Stomach (tissue), 9 donors: ENCODE data around the gene SIX1. TPM values are rescaled to one million over a fixed set of nuclear protein-coding genes. Genes with fewer than 3 reads are reported as not detected.
A peak's percentile ranks its signal among the peaks of the same experiment; 100 is the strongest.

Experiments
- DNase-seq, 2 donors: peaks; one replicate each; pipeline versions ENCODE4 v3.0.0 to v3.0.0-alpha.2; 2013 to 2019
- H3K27ac ChIP-seq, 5 donors: fragments of 200-600 bp in 4 of 5; sonication (generic) in 4 of 5; one replicate each; pipeline ENCODE4 v1.5.1; 2013 to 2019; ENCODE audit warnings: mild to moderate bottlenecking in 1 of 5, moderate library complexity in 1 of 5
- H3K27me3 ChIP-seq, 3 donors: fragments of 200-600 bp; sonication (generic); one replicate each; pipeline ENCODE4 v1.5.1; 2017 to 2019; ENCODE audit warnings: mixed run types in 1 of 3
- H3K36me3 ChIP-seq, 4 donors: fragments of 200-600 bp; sonication (generic); 1 replicate in 3 of 4; 2 replicates in 1 of 4; pipeline ENCODE4 v1.5.1; 2016 to 2019
- H3K4me1 ChIP-seq, 4 donors: fragments of 200-600 bp; sonication (generic); one replicate each; pipeline ENCODE4 v1.5.1; 2016 to 2019
- H3K4me3 ChIP-seq, 4 donors: fragments of 200-600 bp; sonication (generic) in 3 of 4; one replicate each; pipeline ENCODE4 v1.5.1; 2016 to 2019; ENCODE audit warnings: mild to moderate bottlenecking in 1 of 4
- H3K9me3 ChIP-seq, 4 donors: fragments of 200-600 bp; sonication (generic); one replicate each; pipeline ENCODE4 v1.5.1; 2016 to 2019
- EP300 ChIP-seq: sonication (generic); formaldehyde crosslinking; IDR thresholded peaks from one replicate; pipeline ENCODE4 v1.6.1; 2017; ENCODE audit warnings: antibody characterized with exemption
- POLR2A ChIP-seq, 4 donors: fragments of 450-650 bp; IDR thresholded peaks; one replicate each; pipeline ENCODE4 v1.6.1; 2016; ENCODE audit warnings: antibody characterized with exemption in 4 of 4, control low read depth in 2 of 4, mild to moderate bottlenecking in 1 of 4, moderate library complexity in 1 of 4
- POLR2AphosphoS5 ChIP-seq, 3 donors: sonication (generic); formaldehyde crosslinking; IDR thresholded peaks; one replicate each; pipeline ENCODE4 v1.6.1; 2016; ENCODE audit warnings: antibody characterized with exemption in 3 of 3
- WGBS, 5 donors: extraction: QIAGEN DNeasy Blood & Tissue Kit in 3 of 5; methylation state at CpG; one replicate each; pipeline versions ENCODE4 v1.1.5 to v1.1.7; 2013 to 2018; 5-methylcytosine and 5-hydroxymethylcytosine counted together
- intact Hi-C: fragments of 100-400 bp; cut with DNase I; formaldehyde crosslinking; loops from one replicate; pipeline ENCODE4 v1.15.1; 2023; ENCODE audit warnings: low total_unique reads
- polyA plus RNA-seq, 3 donors: library from polyadenylated mRNA; stranded (reverse); fragments of 200-250 nt; gene quantifications; one replicate each; pipeline ENCODE4 v1.2.3, GENCODE V29; 2013
- total RNA-seq, 5 donors: library from RNA; depleted of rRNA; stranded (reverse); fragments of >200 nt; gene quantifications; one replicate each; pipeline versions ENCODE4 v1.1.0 to v1.2.3, GENCODE V29; 2014 to 2016
- TF ChIP-seq, protein P1 (sequence below), 7 experiments: fragments of 450-650 bp in 4 of 7; fragments of 200-600 bp in 3 of 7; sonication (generic) in 3 of 7; IDR thresholded peaks; one replicate each; pipeline ENCODE4 v1.5.1; 2016 to 2019; ENCODE audit warnings: antibody characterized with exemption in 7 of 7, control low read depth in 2 of 7, mild to moderate bottlenecking in 1 of 7
- donor health status: healthy with polysubstance abuse.
- donor health status: Bipolar disorder and iron deficiency.
- donor health status: healthy.

The SIX1 gene
- total and polyA plus RNA-seq, 8 donors, result 0.19 to 8.0 (median 0.67) TPM; not detected in 4

GRCh38 chr14:60618241-60618640 is 31.0 kb downstream of the SIX1 start:
- TF ChIP-seq POLR2A (IDR thresholded peaks at IDR 0.05) (no peak), EP300 (no peak), POLR2AphosphoS5 (IDR thresholded peaks at IDR 0.05) (peak in 1 of 3 donors; percentile 30)
- TF ChIP-seq, protein P1, sequence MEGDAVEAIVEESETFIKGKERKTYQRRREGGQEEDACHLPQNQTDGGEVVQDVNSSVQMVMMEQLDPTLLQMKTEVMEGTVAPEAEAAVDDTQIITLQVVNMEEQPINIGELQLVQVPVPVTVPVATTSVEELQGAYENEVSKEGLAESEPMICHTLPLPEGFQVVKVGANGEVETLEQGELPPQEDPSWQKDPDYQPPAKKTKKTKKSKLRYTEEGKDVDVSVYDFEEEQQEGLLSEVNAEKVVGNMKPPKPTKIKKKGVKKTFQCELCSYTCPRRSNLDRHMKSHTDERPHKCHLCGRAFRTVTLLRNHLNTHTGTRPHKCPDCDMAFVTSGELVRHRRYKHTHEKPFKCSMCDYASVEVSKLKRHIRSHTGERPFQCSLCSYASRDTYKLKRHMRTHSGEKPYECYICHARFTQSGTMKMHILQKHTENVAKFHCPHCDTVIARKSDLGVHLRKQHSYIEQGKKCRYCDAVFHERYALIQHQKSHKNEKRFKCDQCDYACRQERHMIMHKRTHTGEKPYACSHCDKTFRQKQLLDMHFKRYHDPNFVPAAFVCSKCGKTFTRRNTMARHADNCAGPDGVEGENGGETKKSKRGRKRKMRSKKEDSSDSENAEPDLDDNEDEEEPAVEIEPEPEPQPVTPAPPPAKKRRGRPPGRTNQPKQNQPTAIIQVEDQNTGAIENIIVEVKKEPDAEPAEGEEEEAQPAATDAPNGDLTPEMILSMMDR (IDR thresholded peaks at IDR 0.05), result no peak
- peaks cover 6 to 41% (median 16%) of the 10 kb centered on the region in 4 donors for H3K4me1 ChIP-seq
- peak overlapping the region; percentile 8 to 69 (median 61) for H3K27ac ChIP-seq
- no peaks in the 10 kb centered on the region for H3K9me3 ChIP-seq
- H3K36me3 ChIP-seq, result no peaks in the 10 kb centered on the region
- no peaks in the 10 kb centered on the region for H3K27me3 ChIP-seq
- DNase-seq, result peak; percentile 29 to 51
- intact Hi-C loops, result no loop called here
- WGBS, 5 donors, result 17 to 44% (median 25%) methylated on average over 2 of the region's 2 CpGs
- H3K4me3 ChIP-seq, result no peak overlapping the region

GRCh38 chr14:60616461-60616959 is 32.8 kb downstream of the SIX1 start:
- Histone ChIP-seq H3K36me3 (no peaks in the 10 kb centered on the region), H3K4me1 (peaks cover 6 to 29% (median 6%) of the 10 kb centered on the region in 4 donors), H3K9me3 (peaks cover 0 to under 1% (median under 1%) of the 10 kb centered on the region in 4 donors), H3K27ac (peak overlapping the region; percentile 16 to 69 (median 56)), H3K4me3 (no peak overlapping the region), H3K27me3 (no peaks in the 10 kb centered on the region)
- DNase-seq, result peak in 1 of 2 donors; percentile 30
- intact Hi-C loops, result no loop called here
- TF ChIP-seq POLR2A (IDR thresholded peaks at IDR 0.05), result no peak
- WGBS, 5 donors, result 23 to 44% (median 29%) methylated on average over 10 to 11 of the region's 11 CpGs

GRCh38 chr14:60602291-60602690 is 47.0 kb downstream of the SIX1 start:
- Histone ChIP-seq H3K4me1 (peaks cover 0 to 7% (median 0%) of the 10 kb centered on the region in 4 donors), H3K9me3 (no peaks in the 10 kb centered on the region), H3K36me3 (no peaks in the 10 kb centered on the region), H3K27me3 (no peaks in the 10 kb centered on the region), H3K4me3 (no peak overlapping the region), H3K27ac (no peak overlapping the region)
- peak in 1 of 2 donors; percentile 38 for DNase-seq
- intact Hi-C loops, result no loop called here
- TF ChIP-seq EP300 (no peak), POLR2AphosphoS5 (IDR thresholded peaks at IDR 0.05) (no peak), POLR2A (IDR thresholded peaks at IDR 0.05) (no peak)
- TF ChIP-seq, protein P1 (IDR thresholded peaks at IDR 0.05), result no peak

DNA sequence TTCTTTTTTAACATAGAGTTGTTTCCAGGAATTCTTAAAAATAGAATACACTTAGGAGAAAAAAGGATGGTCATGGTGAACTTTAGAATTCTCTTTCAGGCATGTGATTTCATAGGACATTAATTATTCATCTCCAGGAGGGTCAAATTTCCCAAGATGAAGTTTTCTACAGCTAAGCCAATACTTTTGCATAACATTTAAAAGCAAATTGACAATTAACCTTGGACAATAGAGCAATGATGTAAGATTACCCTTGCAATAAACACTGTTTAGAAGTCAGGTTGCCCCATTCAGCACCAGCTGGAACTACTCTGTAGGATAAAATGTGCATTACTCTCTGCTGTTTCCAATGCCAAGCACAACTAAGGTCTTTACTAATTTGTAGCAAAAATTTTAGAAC is 49.5 kb downstream of the SIX1 start:
- no peaks in the 10 kb centered on the region for H3K9me3 ChIP-seq
- TF ChIP-seq, protein P1 (IDR thresholded peaks at IDR 0.05), result no peak
- TF ChIP-seq POLR2AphosphoS5 (IDR thresholded peaks at IDR 0.05) (no peak), EP300 (no peak), POLR2A (IDR thresholded peaks at IDR 0.05) (no peak)
- no peak for DNase-seq
- no peak overlapping the region for H3K4me3 ChIP-seq
- peaks cover 0 to 19% (median 0%) of the 10 kb centered on the region in 4 donors for H3K4me1 ChIP-seq
- no peak overlapping the region for H3K27ac ChIP-seq
- intact Hi-C loops, result no loop called here
- no peaks in the 10 kb centered on the region for H3K27me3 ChIP-seq
- H3K36me3 ChIP-seq, result no peaks in the 10 kb centered on the region

DNA sequence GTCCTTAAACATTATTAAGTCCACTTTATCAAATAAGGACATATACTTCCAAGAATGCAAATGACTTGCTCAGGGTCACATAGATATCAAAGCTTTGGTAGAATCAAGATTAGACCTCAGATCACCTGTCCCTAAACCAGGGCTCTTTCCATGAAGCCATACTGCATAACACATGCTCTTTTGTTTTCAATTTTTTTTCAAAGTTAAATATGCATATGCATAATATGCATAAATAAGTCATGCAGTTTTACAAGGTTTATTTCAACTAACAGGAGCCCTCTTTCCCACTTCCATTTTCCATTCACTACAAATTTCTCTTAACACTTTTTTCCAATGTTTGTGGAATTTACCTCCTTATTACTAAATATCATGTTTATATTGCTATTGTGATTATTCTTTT is 53.1 kb downstream of the SIX1 start:
- H3K4me3 ChIP-seq, result no peak overlapping the region
- no peak for DNase-seq
- peaks cover 0 to 12% (median 0%) of the 10 kb centered on the region in 4 donors for H3K4me1 ChIP-seq
- H3K36me3 ChIP-seq, result no peaks in the 10 kb centered on the region
- H3K27me3 ChIP-seq, result no peaks in the 10 kb centered on the region
- no peaks in the 10 kb centered on the region for H3K9me3 ChIP-seq
- no peak overlapping the region for H3K27ac ChIP-seq
- TF ChIP-seq POLR2AphosphoS5 (IDR thresholded peaks at IDR 0.05), result no peak
- intact Hi-C loops, result no loop called here
